ENCODE results near the gene PCSK5.
"Not testable (repeated sequence)": the region's sequence is repeated elsewhere in the genome, so short reads cannot be mapped to it uniquely, and the experiment has no call there.

PCSK5 gene

GRCh38 chr9:75889977-75890471 is 449 bp upstream of the PCSK5 start:
- no peak for DNase-seq (ENCODE audit: low read depth)

- peak; percentile 26 for DNase-seq (ENCODE audit: low read depth)
Observed at GRCh38 chr9:75891277-75891741, 836 bp downstream of the PCSK5 start.

DNA sequence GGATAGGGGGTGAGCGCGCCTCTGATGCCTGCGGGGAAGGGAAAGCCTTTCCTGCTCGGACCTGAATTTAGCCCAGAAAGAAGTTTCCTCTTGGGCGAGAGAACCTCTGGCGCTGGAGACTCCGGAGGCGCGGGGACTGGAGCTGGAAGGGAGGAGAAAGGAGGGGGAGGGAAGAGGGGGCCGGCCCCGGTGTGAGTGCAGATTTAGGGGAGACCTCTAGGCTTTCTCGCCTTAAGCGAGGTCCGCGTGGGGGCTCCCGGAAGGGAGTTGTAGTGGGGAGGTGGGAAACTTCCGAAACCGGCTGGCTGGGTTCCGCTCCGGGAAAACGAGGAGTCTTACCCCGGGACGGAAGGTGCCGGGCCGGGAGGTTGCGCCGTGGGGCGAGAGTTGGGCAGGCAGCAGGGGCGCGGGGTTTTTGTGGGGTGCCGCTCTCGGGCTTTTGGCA is 1.3 kb downstream of the PCSK5 start:
- no peak for DNase-seq (ENCODE audit: low read depth)

DNA sequence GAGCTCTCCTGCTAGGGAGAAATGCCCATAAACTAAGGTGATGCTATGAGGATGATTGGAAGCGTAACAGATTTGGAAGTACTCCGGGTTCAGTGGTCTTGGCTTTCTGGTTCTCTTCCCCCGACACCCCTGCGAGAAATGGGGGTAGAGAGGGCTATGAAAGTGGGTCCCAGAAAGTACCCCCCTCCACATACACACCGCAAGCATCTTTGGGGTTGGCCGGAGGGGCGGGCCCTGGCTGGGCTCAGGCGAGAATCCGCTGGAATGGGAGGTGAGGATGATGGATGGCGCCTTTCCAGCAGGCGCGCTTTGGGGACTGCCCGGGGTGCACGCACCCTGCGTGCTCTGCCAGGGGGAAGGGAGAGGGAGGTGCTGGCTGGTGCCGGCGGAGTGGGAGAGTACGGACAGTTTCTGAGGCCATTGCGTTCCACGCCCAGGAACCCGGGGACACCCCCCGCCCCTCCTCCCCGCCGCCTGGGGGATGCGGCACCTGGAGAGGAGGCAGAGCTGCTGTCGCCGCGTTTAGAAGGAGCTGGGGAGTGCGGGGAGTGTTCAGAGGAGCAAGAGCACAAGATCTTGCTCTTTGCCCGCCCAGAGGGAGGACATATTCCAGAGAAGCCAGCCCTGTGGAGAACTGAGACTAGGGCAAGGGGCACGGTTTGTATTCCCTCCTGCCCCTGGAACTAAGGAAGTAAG is 1.9 kb downstream of the PCSK5 start:
- DNase-seq (ENCODE audit: low read depth), result peak; percentile 13

- DNase-seq (ENCODE audit: low read depth), result no peak
Observed at GRCh38 chr9:75893106-75893505, 2.6 kb downstream of the PCSK5 start.

- no peak for DNase-seq (ENCODE audit: low read depth)
Observed at GRCh38 chr9:75894566-75894965, 4.1 kb downstream of the PCSK5 start.

DNA sequence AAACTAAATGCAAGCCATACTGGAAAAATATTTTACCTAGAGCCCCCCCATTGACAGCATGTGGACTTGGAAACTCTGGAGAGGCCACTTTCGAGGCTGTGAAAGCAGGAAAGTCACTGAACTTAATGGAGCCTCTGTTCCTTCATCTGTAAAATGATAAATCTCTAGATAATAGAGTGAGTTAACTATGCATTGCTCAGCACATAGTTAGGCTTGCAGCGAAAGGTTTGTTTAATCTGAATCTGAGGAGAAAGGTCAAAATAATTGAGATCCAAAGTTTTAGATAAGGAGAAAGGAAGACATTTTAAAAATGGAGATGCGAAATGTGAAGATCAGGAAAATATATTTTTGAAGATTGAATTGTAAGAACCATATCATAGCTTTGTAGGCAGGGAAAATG is 4.6 kb downstream of the PCSK5 start:
- no peak for DNase-seq (ENCODE audit: low read depth)

GRCh38 chr9:75896193-75896592 is 5.7 kb downstream of the PCSK5 start:
- DNase-seq (ENCODE audit: low read depth), result no peak

GRCh38 chr9:75900893-75901524 is 10.5 kb downstream of the PCSK5 start:
- not testable (repeated sequence) for DNase-seq (ENCODE audit: low read depth)

GRCh38 chr9:75903785-75904360 is 13.4 kb downstream of the PCSK5 start:
- no peak for DNase-seq (ENCODE audit: low read depth)

DNA sequence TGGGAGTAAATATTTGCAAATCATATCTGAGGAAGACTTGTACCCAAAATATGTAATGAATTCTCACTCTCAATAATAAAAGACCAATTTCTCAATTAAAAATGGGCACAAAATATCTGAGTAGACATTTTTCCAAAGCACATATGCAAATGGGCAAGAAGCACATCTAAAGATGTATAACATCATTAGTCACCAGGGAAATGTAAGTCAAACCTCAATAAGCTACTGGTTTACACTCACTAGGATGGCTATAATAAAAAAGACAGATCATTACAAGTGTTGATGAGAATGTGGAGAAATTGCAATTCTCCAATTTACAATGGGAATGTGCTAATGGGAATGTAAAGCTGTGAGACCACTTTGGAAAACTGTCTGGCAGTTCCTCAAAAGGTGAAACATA is 13.9 kb downstream of the PCSK5 start:
- no peak for DNase-seq (ENCODE audit: low read depth)

DNA sequence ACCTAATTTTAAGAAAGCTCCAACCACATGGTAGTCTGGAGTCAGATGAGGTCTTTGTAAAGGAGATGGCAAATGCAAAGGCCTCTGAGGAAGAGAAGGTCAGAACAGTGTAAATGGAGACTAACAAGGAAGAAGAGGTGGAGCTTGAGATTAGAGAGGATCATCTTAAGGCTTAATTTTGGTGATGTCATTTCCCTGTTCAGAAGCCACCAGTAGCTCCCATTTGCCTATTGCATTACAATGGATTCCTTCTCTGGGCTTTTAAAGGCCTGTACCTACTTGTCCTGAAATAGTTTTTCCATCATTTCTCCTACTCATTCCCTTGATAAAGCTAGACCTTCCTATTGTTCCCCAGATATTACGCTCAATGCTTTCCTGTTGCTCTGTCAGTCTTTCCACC is 16.1 kb downstream of the PCSK5 start:
- no peak for DNase-seq (ENCODE audit: low read depth)

- no peak for DNase-seq (ENCODE audit: low read depth)
Observed at GRCh38 chr9:75907329-75907728, 16.9 kb downstream of the PCSK5 start.

DNA sequence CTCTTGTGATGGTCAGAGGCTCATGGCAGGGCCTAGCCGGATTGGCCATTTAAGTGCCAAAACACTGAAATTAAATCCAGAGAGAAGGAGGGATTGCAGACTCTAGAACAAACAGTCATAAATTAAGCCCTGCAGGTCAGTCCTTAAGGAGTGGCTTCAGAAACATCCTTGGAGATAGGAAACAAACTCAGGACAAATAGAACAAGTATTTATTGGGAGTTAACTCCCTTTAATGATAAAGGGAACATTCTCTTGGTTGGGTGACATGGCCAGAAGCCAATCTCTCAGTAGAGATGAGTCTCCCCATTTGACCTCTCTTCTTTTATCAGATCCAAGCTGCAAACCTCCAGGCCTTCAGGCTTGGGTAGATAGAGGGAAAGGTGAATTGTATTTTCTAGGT is 17.4 kb downstream of the PCSK5 start:
- no peak for DNase-seq (ENCODE audit: low read depth)

- no peak for DNase-seq (ENCODE audit: low read depth)
Observed at GRCh38 chr9:75909776-75910175, 19.3 kb downstream of the PCSK5 start.

GRCh38 chr9:75910731-75911130 is 20.3 kb downstream of the PCSK5 start:
- no peak for DNase-seq (ENCODE audit: low read depth)

DNA sequence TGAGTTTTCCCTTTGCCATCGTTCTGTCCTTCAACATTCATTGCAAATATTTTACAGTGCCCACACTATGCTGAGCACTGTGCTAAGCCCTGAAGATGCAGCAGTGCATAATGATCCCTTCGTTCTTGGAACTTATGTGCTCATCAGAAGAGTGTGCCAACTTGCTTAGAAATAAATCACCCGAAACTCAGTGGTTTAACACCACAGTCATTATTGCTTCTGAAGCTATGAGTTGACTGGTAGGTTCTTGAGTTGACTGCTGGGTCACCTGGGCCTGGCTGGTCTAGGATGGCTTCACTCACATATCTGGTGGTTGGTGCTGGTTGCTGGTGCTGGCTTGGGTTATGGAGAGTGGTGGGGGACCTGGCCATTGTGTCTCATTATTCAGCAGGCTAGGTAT is 20.9 kb downstream of the PCSK5 start:
- DNase-seq (ENCODE audit: low read depth), result no peak

DNA sequence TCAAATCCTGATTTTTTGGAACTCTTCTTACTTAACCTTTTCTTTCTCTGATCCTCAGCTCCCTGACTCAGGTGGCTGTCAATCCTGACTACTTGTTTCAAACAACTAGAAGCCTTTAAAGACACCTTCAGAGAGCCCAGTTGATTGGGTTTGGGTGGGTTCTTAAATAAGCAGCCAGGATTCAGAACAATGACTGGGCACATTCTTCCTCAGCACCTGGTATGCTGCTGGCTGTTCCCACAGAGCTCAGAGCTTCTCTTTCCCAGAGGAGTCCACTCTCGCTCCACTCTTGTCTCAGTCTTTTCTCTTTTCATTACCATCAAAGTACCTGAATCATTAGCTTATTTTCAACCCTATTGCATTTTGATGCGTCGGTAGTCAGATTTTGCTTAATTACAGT is 22.5 kb downstream of the PCSK5 start:
- no peak for DNase-seq (ENCODE audit: low read depth)

- no peak for DNase-seq (ENCODE audit: low read depth)
Observed at GRCh38 chr9:75914002-75914401, 23.5 kb downstream of the PCSK5 start.

DNA sequence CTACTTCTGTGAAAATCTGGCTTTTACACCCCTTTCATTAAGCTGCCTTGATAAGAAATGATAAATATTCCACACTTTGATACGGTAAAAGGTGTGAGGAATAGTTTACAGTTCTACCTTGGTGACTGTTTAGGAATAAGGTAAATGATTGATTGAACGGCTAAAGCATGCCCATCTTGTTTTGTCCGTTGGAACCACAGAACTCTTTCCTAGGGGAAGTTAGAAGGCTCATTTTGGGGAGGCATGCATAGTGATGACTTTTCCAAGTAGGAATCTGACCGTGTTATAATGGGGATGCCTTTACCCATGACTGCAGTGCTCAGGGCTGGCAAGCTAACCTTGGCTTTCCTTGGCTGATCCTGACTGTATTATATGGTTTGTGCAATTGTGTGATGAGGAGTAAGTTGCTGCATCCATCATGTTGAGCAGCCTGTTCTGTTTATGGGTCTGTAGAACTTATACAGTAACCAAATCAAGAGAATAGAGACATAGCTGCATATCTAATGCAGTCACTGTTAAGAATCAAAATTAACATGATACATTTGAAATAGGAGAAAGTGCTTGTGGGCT is 24.5 kb downstream of the PCSK5 start:
- DNase-seq (ENCODE audit: low read depth), result no peak

DNA sequence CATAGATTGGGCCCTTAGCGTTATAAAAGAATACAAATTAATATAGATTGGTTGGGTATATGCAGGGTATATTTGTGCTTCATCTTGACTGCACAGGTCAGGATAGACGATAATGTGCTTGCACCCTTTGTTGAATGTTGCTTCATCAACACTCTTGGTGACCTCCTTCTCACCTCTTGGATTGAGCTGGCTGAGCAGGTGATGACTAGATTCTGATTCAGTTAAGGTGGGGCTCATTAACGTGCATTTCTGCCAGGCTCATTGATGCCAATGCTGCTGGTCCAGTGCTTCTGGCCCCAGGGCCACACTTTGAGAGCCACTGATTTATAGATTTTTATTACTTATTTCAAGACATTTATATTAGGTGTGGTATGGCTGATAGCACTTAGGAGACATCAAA is 27.7 kb downstream of the PCSK5 start:
- DNase-seq (ENCODE audit: low read depth), result no peak

DNA sequence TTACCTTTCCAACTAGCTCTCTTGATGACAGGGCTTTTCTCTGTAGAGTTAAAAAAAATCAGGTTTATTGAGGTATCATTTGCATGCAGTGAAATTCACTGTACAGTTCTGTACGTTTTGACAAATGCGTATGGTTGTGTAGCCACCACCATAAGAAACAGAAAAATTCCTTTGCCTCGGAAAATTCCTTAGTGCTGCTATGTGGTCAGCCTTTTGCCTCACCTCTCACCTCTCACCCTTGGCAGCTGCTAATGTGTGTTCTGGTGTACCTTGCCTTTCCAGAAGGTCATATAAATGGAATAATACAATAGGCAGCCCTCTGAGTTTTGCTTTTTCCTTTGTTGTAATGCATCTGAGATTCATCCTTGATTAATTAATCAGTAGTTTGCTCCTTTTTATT is 28.4 kb downstream of the PCSK5 start:
- no peak for DNase-seq (ENCODE audit: low read depth)
